Parathyroid adenoma (tissue), 2 donors: ENCODE results near the gene TEX29.

Experiments
- H2AFZ ChIP-seq: fragments of 300-600 bp; sonication (generic); one replicate; pipeline ENCODE4 v1.7.0; 2017; ENCODE audit warnings: antibody characterized with exemption, mild to moderate bottlenecking
- H3K27ac ChIP-seq: fragments of 300-600 bp; sonication (generic); one replicate; pipeline ENCODE4 v1.7.0; 2017
- H3K27me3 ChIP-seq: fragments of 300-600 bp; sonication (generic); one replicate; pipeline ENCODE4 v1.7.0; 2017; ENCODE audit warnings: low read length; ENCODE audit not compliant: control insufficient read depth, insufficient read depth
- H3K36me3 ChIP-seq: fragments of 300-600 bp; sonication (generic); one replicate; pipeline ENCODE4 v1.7.0; 2017; ENCODE audit warnings: low read length; ENCODE audit not compliant: control insufficient read depth, insufficient read depth
- H3K4me1 ChIP-seq: fragments of 300-600 bp; sonication (generic); one replicate; pipeline ENCODE4 v1.7.0; 2017; ENCODE audit warnings: control low read depth
- H3K4me2 ChIP-seq: fragments of 300-600 bp; sonication (generic); one replicate; pipeline ENCODE4 v1.7.0; 2017; ENCODE audit warnings: low read length
- H3K4me3 ChIP-seq: fragments of 300-600 bp; sonication (generic); one replicate; pipeline ENCODE4 v1.7.0; 2017; ENCODE audit warnings: low read depth, low read length
- H3K79me2 ChIP-seq: fragments of 300-600 bp; sonication (generic); one replicate; pipeline ENCODE4 v1.7.0; 2017; ENCODE audit warnings: control low read depth
- H3K9ac ChIP-seq: fragments of 300-600 bp; sonication (generic); one replicate; pipeline ENCODE4 v1.7.0; 2017; ENCODE audit warnings: mild to moderate bottlenecking
- H3K9me3 ChIP-seq: fragments of 300-600 bp; sonication (generic); one replicate; pipeline ENCODE4 v1.7.0; 2017; ENCODE audit warnings: low read length; ENCODE audit not compliant: control insufficient read depth
- CTCF ChIP-seq: fragments of 300-600 bp; sonication (generic); IDR thresholded peaks from one replicate; pipeline ENCODE4 v1.7.0; 2017; ENCODE audit warnings: antibody characterized with exemption, mild to moderate bottlenecking
- donor health status: primary hyperparathyroidism.

TEX29 gene

GRCh38 chr13:111354789-111355188 is 34.3 kb downstream of the TEX29 start:
- Histone ChIP-seq H3K79me2 (no peaks in the 10 kb centered on the region), H3K4me1 (no peaks in the 10 kb centered on the region), H3K9me3 (no peaks in the 10 kb centered on the region), H3K4me2 (no peak overlapping the region), H3K27ac (no peak overlapping the region), H3K4me3 (no peak overlapping the region), H3K9ac (no peak overlapping the region), H3K27me3 (no peaks in the 10 kb centered on the region), H3K36me3 (no peaks in the 10 kb centered on the region), H2AFZ (no peak overlapping the region)
- no peak for TF ChIP-seq CTCF

DNA sequence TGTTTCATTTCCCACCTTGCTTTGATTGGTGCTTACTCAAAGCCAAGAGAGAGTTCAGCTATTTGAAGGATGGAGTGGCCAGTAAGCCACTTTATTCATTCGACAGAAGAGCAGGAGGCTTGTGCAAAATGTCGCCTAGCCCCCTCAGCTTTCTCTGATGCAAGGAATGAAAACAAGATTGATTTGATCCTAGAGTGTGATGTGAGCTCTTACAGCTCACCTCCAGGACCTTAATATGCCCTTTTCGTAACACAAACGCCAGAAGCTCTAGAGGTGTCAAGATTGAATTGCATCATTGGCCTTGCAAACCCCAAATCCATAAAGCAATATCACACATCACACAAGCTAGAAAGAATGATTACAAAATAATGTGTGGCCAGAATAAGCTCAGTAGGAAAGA is 36.4 kb downstream of the TEX29 start:
- Histone ChIP-seq H3K9me3 (no peaks in the 10 kb centered on the region), H3K9ac (no peak overlapping the region), H2AFZ (no peak overlapping the region), H3K79me2 (no peaks in the 10 kb centered on the region), H3K27me3 (no peaks in the 10 kb centered on the region), H3K4me2 (no peak overlapping the region), H3K4me1 (no peaks in the 10 kb centered on the region), H3K27ac (no peak overlapping the region), H3K36me3 (no peaks in the 10 kb centered on the region), H3K4me3 (no peak overlapping the region)
- TF ChIP-seq CTCF = no peak

DNA sequence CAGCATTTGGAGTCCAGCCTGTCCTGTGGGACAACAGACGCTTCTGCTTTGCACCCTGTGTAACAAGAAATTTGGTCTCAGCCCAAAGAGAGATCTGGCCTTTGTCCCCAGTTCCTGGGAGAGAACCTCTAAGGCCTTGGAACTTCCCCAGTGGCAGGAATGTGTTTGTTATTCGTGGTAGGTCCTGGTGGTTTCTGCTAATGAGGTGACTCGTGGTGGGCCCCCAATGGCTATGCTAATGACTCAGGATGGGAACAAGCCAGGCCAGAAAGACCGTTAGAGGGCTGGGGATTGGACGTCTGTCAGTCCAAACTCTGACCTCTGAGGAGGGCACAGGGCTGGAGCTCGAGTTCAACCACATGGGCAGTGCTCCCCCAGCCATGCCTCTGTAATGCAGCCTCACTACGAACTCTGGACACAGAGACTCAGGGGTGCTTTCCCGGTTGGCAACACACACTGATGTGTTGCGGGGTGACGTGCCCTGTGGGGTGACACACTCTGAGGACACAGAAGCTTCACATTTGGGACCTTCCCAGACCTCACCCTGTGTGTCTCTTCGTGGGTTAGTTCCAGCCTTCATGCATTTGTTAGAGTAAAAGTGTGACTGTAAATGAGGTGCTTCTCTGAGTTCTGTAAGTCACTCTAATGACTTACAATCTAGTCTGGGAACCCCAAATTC is 38.9 kb downstream of the TEX29 start:
- TF ChIP-seq CTCF = no peak
- H3K9ac ChIP-seq = no peak overlapping the region

DNA sequence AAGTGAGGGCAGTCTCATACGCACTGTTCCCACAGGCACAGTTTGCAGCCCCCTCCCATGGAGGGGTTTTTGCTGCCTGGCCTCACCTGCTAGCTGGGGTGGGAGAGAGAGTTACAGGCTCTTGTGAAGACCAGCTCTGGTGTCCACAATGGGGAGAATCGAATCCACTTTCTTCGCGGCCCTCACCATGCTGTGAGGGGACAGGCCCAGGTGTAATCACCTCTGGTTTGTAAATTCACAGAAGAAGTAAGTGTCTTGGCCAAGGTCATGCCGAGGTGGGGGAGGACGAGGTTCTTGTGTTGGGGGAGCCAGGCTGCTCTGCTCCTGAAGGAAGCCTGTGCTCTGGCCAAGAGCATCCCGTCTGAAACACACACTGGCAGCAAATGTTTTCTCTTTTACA is 39.5 kb downstream of the TEX29 start:
- Histone ChIP-seq H3K4me2 (no peak overlapping the region), H3K9ac (no peak overlapping the region), H2AFZ (no peak overlapping the region), H3K9me3 (no peaks in the 10 kb centered on the region), H3K36me3 (no peaks in the 10 kb centered on the region), H3K79me2 (no peaks in the 10 kb centered on the region), H3K4me1 (no peaks in the 10 kb centered on the region), H3K27me3 (no peaks in the 10 kb centered on the region), H3K27ac (no peak overlapping the region), H3K4me3 (no peak overlapping the region)
- TF ChIP-seq CTCF = no peak

More for the DNA sequence above, 38.9 kb downstream of the TEX29 start:
- H2AFZ ChIP-seq = no peak overlapping the region
- H3K36me3 ChIP-seq = no peaks in the 10 kb centered on the region
- H3K9me3 ChIP-seq = no peaks in the 10 kb centered on the region
- H3K27me3 ChIP-seq = no peaks in the 10 kb centered on the region
- H3K27ac ChIP-seq = no peak overlapping the region
- no peaks in the 10 kb centered on the region for H3K4me1 ChIP-seq
- no peak overlapping the region for H3K4me2 ChIP-seq
- H3K4me3 ChIP-seq = no peak overlapping the region
- H3K79me2 ChIP-seq = no peaks in the 10 kb centered on the region

- Histone ChIP-seq H3K4me2 (no peak overlapping the region), H2AFZ (no peak overlapping the region), H3K9ac (no peak overlapping the region), H3K27me3 (no peaks in the 10 kb centered on the region), H3K79me2 (no peaks in the 10 kb centered on the region), H3K36me3 (no peaks in the 10 kb centered on the region), H3K4me1 (no peaks in the 10 kb centered on the region), H3K27ac (no peak overlapping the region), H3K9me3 (no peaks in the 10 kb centered on the region), H3K4me3 (no peak overlapping the region)
- TF ChIP-seq CTCF = no peak
These were observed 40.0 kb downstream of the TEX29 start for GRCh38 chr13:111360452-111360851.
